ENCODE data around the gene ARHGEF35.
"Not testable (repeated sequence)": the region's sequence is repeated elsewhere in the genome, so short reads cannot be mapped to it uniquely, and the experiment has no call there.

ARHGEF35 gene

DNA sequence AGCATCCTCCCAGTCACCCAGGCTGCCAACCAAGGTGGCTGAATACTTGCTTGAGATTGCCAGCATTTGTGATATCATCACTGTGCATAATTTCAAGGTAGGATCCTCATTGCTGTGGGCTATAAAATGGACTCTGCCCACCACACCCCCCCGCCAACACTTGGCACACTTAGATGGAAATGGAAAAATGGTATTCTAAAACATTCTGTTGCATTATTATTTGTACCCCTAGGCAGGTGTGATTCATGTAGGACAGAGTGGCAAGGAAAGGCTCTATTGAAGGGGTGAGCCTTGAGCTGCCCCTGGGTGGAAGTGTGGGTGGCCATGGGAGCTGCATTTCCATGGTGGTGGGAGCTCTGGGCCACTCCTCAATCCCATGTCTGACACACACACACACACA, 22.9 kb upstream of the ARHGEF35 start:
- WGBS (ENCODE audit: insufficient coverage, insufficient read length), result no CpG with 5 or more reads among the region's 1 CpG
- not testable (repeated sequence) for H3K27ac ChIP-seq (ENCODE audit: low read length); H3K4me1 ChIP-seq (ENCODE audit: control insufficient read depth, insufficient read depth, low read length); H3K9me3 ChIP-seq (ENCODE audit: control insufficient read depth, insufficient read depth, low read length); H3K36me3 ChIP-seq (ENCODE audit: control insufficient read depth, insufficient read depth, low read length); H3K4me3 ChIP-seq (ENCODE audit: low read length); DNase-seq (ENCODE audit: low read depth, low spot score); H3K27me3 ChIP-seq (ENCODE audit: control insufficient read depth, insufficient read depth, low read length)

DNA sequence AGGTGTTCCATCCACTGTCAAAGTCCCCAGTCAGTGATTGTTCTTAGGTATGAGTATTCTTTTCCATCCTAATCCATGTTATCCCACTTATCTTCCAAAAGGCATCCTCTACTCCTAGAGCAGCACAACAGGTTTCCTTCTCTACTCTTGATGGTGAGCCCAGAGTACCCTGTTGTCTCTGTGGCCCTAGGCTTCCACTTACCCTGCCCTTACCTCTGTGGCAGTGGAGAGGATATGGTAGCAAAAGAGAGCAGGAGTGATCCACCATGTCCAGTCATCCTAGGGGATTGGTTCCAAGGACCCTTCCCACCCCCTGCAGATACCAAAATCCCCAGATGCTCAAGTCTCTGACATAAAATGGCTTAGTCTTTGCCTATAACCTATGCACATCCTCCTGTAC, 21.6 kb upstream of the ARHGEF35 start:
- not testable (repeated sequence) for H3K27me3 ChIP-seq (ENCODE audit: control insufficient read depth, insufficient read depth, low read length); H3K27ac ChIP-seq (ENCODE audit: low read length); H3K4me1 ChIP-seq (ENCODE audit: control insufficient read depth, insufficient read depth, low read length); H3K36me3 ChIP-seq (ENCODE audit: control insufficient read depth, insufficient read depth, low read length); H3K4me3 ChIP-seq (ENCODE audit: low read length); H3K9me3 ChIP-seq (ENCODE audit: control insufficient read depth, insufficient read depth, low read length); DNase-seq (ENCODE audit: low read depth, low spot score)

GRCh38 chr7:144205306-144205705, 9.7 kb upstream of the ARHGEF35 start:
- not testable (repeated sequence) for H3K36me3 ChIP-seq (ENCODE audit: control insufficient read depth, insufficient read depth, low read length); H3K27ac ChIP-seq (ENCODE audit: low read length); H3K27me3 ChIP-seq (ENCODE audit: control insufficient read depth, insufficient read depth, low read length); H3K4me3 ChIP-seq (ENCODE audit: low read length); DNase-seq (ENCODE audit: low read depth, low spot score); H3K9me3 ChIP-seq (ENCODE audit: control insufficient read depth, insufficient read depth, low read length); H3K4me1 ChIP-seq (ENCODE audit: control insufficient read depth, insufficient read depth, low read length)
- no CpG with 5 or more reads among the region's 5 CpGs for WGBS (ENCODE audit: insufficient coverage, insufficient read length)

- not testable (repeated sequence) for H3K27me3 ChIP-seq (ENCODE audit: control insufficient read depth, insufficient read depth, low read length); H3K4me3 ChIP-seq (ENCODE audit: low read length); H3K4me1 ChIP-seq (ENCODE audit: control insufficient read depth, insufficient read depth, low read length); H3K9me3 ChIP-seq (ENCODE audit: control insufficient read depth, insufficient read depth, low read length); H3K27ac ChIP-seq (ENCODE audit: low read length); H3K36me3 ChIP-seq (ENCODE audit: control insufficient read depth, insufficient read depth, low read length); DNase-seq (ENCODE audit: low read depth, low spot score)
- WGBS (ENCODE audit: insufficient coverage, insufficient read length), result no CpG with 5 or more reads among the region's 3 CpGs
Measured at GRCh38 chr7:144203086-144203485, 7.5 kb upstream of the ARHGEF35 start.

DNA sequence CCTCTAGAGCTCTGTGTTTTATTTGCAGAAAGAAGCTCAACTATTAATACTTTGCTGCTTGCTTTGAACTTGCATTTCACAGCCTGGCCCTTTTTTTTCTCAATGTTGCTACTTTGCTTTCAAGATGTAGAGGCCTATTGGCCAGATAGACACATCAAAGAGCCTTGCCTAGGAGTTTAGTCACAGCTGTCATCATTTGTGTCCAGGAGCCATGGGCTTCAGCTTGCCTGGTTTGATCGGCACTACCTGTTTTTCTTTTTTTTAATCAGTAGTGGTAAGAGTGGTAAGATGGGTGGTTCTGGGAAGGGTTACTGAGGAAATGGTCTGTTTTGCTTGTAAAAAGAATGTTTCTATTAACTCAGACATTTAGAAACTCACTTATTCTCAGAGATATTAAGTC, 6.3 kb upstream of the ARHGEF35 start:
- not testable (repeated sequence) for H3K27ac ChIP-seq (ENCODE audit: low read length); H3K4me3 ChIP-seq (ENCODE audit: low read length); H3K9me3 ChIP-seq (ENCODE audit: control insufficient read depth, insufficient read depth, low read length); DNase-seq (ENCODE audit: low read depth, low spot score); H3K4me1 ChIP-seq (ENCODE audit: control insufficient read depth, insufficient read depth, low read length); H3K36me3 ChIP-seq (ENCODE audit: control insufficient read depth, insufficient read depth, low read length); H3K27me3 ChIP-seq (ENCODE audit: control insufficient read depth, insufficient read depth, low read length)
- no CpG with 5 or more reads among the region's 1 CpG for WGBS (ENCODE audit: insufficient coverage, insufficient read length)

- not testable (repeated sequence) for H3K27ac ChIP-seq (ENCODE audit: low read length); H3K27me3 ChIP-seq (ENCODE audit: control insufficient read depth, insufficient read depth, low read length); DNase-seq (ENCODE audit: low read depth, low spot score); H3K4me3 ChIP-seq (ENCODE audit: low read length); H3K9me3 ChIP-seq (ENCODE audit: control insufficient read depth, insufficient read depth, low read length); H3K4me1 ChIP-seq (ENCODE audit: control insufficient read depth, insufficient read depth, low read length); H3K36me3 ChIP-seq (ENCODE audit: control insufficient read depth, insufficient read depth, low read length)
- WGBS (ENCODE audit: insufficient coverage, insufficient read length), result no CpG with 5 or more reads among the region's 4 CpGs
Measured at GRCh38 chr7:144198934-144199333, 3.3 kb upstream of the ARHGEF35 start.

GRCh38 chr7:144194453-144194852, 1.2 kb downstream of the ARHGEF35 start:
- WGBS (ENCODE audit: insufficient coverage, insufficient read length), result no CpG with 5 or more reads among the region's 6 CpGs

DNA sequence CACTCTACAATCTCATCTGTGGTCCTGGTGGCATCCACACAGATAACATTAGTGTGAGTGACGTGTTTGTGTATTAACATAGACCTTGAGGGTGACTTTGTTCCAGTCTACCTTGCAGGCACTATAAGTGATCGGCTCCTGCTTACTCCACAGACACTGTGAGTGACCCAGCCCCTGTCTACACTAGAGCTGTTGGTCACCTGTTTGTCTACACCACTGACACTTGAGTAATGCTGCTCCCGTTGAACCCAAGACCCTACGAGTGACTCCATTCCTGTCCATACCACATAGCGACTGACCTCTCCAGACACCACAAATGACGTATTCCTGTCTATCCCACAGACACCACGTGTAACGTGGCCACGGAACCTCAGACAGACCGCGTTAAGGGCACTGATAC, 1.9 kb downstream of the ARHGEF35 start:
- not testable (repeated sequence) for H3K9me3 ChIP-seq (ENCODE audit: control insufficient read depth, insufficient read depth, low read length); DNase-seq (ENCODE audit: low read depth, low spot score); H3K4me3 ChIP-seq (ENCODE audit: low read length); H3K36me3 ChIP-seq (ENCODE audit: control insufficient read depth, insufficient read depth, low read length); H3K27ac ChIP-seq (ENCODE audit: low read length); H3K4me1 ChIP-seq (ENCODE audit: control insufficient read depth, insufficient read depth, low read length); H3K27me3 ChIP-seq (ENCODE audit: control insufficient read depth, insufficient read depth, low read length)
- no CpG with 5 or more reads among the region's 11 CpGs for WGBS (ENCODE audit: insufficient coverage, insufficient read length)

More at GRCh38 chr7:144194453-144194852, 1.2 kb downstream of the ARHGEF35 start:
- DNase-seq (ENCODE audit: low read depth, low spot score); H3K4me1 ChIP-seq (ENCODE audit: control insufficient read depth, insufficient read depth, low read length); H3K36me3 ChIP-seq (ENCODE audit: control insufficient read depth, insufficient read depth, low read length); H3K27me3 ChIP-seq (ENCODE audit: control insufficient read depth, insufficient read depth, low read length); H3K9me3 ChIP-seq (ENCODE audit: control insufficient read depth, insufficient read depth, low read length); H3K27ac ChIP-seq (ENCODE audit: low read length); H3K4me3 ChIP-seq (ENCODE audit: low read length): not testable (repeated sequence)

DNA sequence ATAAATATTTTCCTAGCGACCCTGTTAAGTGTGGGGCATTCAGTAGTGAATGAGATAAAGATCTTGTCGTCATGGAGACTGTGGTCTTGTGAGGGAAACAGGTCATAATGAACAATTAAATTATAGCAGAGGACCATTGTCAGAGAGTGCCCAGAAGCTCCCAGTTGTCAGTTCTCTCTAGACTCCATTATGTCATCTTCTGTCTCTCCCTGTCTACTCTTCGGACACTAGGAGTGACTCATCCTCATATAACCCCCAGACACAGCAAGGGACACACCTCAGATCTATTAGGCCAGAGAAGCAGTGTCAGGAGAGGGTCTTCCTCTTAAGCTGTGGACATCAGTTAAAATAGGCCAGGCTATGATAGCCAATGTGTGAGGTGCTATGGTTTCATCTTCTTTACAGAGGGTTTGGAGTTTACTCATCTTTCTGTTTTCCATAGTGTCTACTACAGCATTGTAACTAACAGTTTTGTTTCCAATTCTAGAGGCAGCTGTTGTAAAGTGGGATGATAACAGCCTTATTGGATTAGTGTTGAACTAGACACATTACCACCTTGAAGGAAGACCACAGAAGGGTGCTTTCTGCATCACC, 7.0 kb downstream of the ARHGEF35 start:
- not testable (repeated sequence) for H3K4me1 ChIP-seq (ENCODE audit: control insufficient read depth, insufficient read depth, low read length); H3K4me3 ChIP-seq (ENCODE audit: low read length); H3K9me3 ChIP-seq (ENCODE audit: control insufficient read depth, insufficient read depth, low read length); H3K27me3 ChIP-seq (ENCODE audit: control insufficient read depth, insufficient read depth, low read length); DNase-seq (ENCODE audit: low read depth, low spot score); H3K27ac ChIP-seq (ENCODE audit: low read length); H3K36me3 ChIP-seq (ENCODE audit: control insufficient read depth, insufficient read depth, low read length)
- no CpG with 5 or more reads among the region's 3 CpGs for WGBS (ENCODE audit: insufficient coverage, insufficient read length)

DNA sequence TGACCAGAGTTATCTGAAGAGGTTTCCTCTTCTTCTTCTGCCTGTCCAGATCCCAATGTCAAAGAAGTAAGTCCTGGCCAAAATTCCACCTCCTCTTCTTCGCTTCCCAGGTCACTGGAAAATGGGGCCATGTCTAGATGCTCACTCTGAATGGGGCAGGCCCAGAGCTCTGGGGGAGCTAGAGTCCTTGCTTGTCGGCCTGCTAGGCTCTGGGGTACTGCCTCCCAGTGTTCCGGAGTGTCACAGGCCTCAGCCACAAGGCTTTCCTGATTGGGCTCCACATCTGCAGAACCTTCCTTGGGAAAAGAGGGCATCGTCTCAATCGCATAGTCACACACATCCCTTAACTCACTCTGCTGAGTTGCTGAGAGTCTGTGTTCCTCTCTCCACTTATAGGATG, 7.8 kb downstream of the ARHGEF35 start:
- whole genome bisulfite sequencing (ENCODE audit: insufficient coverage, insufficient read length), result no CpG with 5 or more reads among the region's 5 CpGs
- not testable (repeated sequence) for H3K4me3 ChIP-seq (ENCODE audit: low read length); H3K27ac ChIP-seq (ENCODE audit: low read length); DNase-seq (ENCODE audit: low read depth, low spot score); H3K9me3 ChIP-seq (ENCODE audit: control insufficient read depth, insufficient read depth, low read length); H3K27me3 ChIP-seq (ENCODE audit: control insufficient read depth, insufficient read depth, low read length); H3K4me1 ChIP-seq (ENCODE audit: control insufficient read depth, insufficient read depth, low read length); H3K36me3 ChIP-seq (ENCODE audit: control insufficient read depth, insufficient read depth, low read length)

- H3K4me1 ChIP-seq (ENCODE audit: control insufficient read depth, insufficient read depth, low read length); H3K27me3 ChIP-seq (ENCODE audit: control insufficient read depth, insufficient read depth, low read length); DNase-seq (ENCODE audit: low read depth, low spot score); H3K27ac ChIP-seq (ENCODE audit: low read length); H3K9me3 ChIP-seq (ENCODE audit: control insufficient read depth, insufficient read depth, low read length); H3K4me3 ChIP-seq (ENCODE audit: low read length); H3K36me3 ChIP-seq (ENCODE audit: control insufficient read depth, insufficient read depth, low read length): not testable (repeated sequence)
- WGBS (ENCODE audit: insufficient coverage, insufficient read length), result no CpG with 5 or more reads among the region's 19 CpGs
Measured at GRCh38 chr7:144183166-144183565, 12.5 kb downstream of the ARHGEF35 start, which contains the start of gene CTAGE4. Gene CTAGE4, plus strand, starts transcription at chr7:144183466. Its CDS starts 38 bp downstream, at chr7:144183504.

All from iPS DF 6.9 (cell line).